HCT116 (cell line): Measurements from ENCODE around the gene NAA15. TPM values are rescaled to one million over a fixed set of nuclear protein-coding genes. Genes with fewer than 3 reads are reported as not detected.

Experiments used
- ATAC-seq: fragments of 200-7000 bp; cut with Tn5 transposase; 2 replicates; pipeline ENCODE4 v1.9.1; 2020; ENCODE audit warnings: mild to moderate bottlenecking, moderate library complexity
- BruUV-seq: library from RNA; stranded (reverse); fragments of 400-500 nt; replicated peaks from 2 replicates; lab custom pipeline; 2021; lab: Mats Ljungman, UMichigan
- CTCF ChIA-PET: fragments of 300-600 bp; sonication (Branson Sonifier 250); formaldehyde crosslinking; loops from one replicate; lab custom pipeline; 2021; ENCODE audit warnings: antibody characterized with exemption; lab: Charles Lee
- POLR2A ChIA-PET: fragments of 300-600, 350-600 bp; sonication (Branson Sonifier 250); formaldehyde crosslinking; loops from one replicate; lab custom pipeline; 2021; ENCODE audit warnings: antibody characterized with exemption; lab: Charles Lee
- RAD21 ChIA-PET, 2 experiments: fragments of 300-600 bp; sonication (Branson Sonifier 250); formaldehyde crosslinking; loops; one replicate each; lab custom pipeline; 2023; ENCODE audit warnings: low total read pairs in 2 of 2; ENCODE audit not compliant: uncharacterized antibody in 2 of 2, unreplicated experiment in 2 of 2, low non-redundant PET in 1 of 2; lab: Charles Lee
- DNase-seq: peaks from one replicate; pipeline ENCODE4 v3.0.0-alpha.2; 2010; ENCODE audit warnings: low read depth, low spot score
- H2AFZ ChIP-seq: fragments of 200-600 bp; shearing (Covaris generic), sonication (generic); 2 replicates; pipeline ENCODE4 v1.6.1; 2017; ENCODE audit warnings: low read depth, mixed run types, mixed read lengths, antibody characterized with exemption, low read length; ENCODE audit not compliant: poor library complexity, severe bottlenecking
- H3K27ac ChIP-seq: 2 replicates; pipeline ENCODE4 v1.5.1; 2012; ENCODE audit warnings: low read depth, low read length
- H3K27me3 ChIP-seq: fragments of 200-600 bp; sonication (generic); 2 replicates; pipeline ENCODE4 v1.6.1; 2016; ENCODE audit warnings: mixed run types, low read length, mixed read lengths; ENCODE audit not compliant: insufficient read depth
- H3K36me3 ChIP-seq, 2 experiments: fragments of 200-500 bp in 1 of 2; fragments of 200-600 bp in 1 of 2; sonication (Bioruptor generic) in 1 of 2; sonication (generic) in 1 of 2; 2 replicates each; pipeline versions ENCODE4 v1.5.1 to v1.6.1; 2014 to 2016; ENCODE audit warnings: low read length in 2 of 2, inconsistent platforms in 1 of 2, mixed read lengths in 1 of 2, mixed run types in 1 of 2; ENCODE audit not compliant: insufficient read depth in 2 of 2, control insufficient read depth in 1 of 2
- H3K4me1 ChIP-seq, 2 experiments: fragments of 200-600 bp in 1 of 2; sonication (generic) in 1 of 2; 2 replicates each; pipeline versions ENCODE4 v1.5.1 to v1.6.1; 2012 to 2017; ENCODE audit warnings: low read length in 2 of 2, inconsistent platforms in 1 of 2, mild to moderate bottlenecking in 1 of 2, mixed read lengths in 1 of 2, mixed run types in 1 of 2, moderate library complexity in 1 of 2; ENCODE audit not compliant: insufficient read depth in 2 of 2, control insufficient read depth in 1 of 2
- H3K4me2 ChIP-seq: fragments of 200-600 bp; sonication (generic); 2 replicates; pipeline ENCODE4 v1.6.1; 2017; ENCODE audit warnings: mixed run types, low read length, mixed read lengths
- H3K4me3 ChIP-seq, 2 experiments: fragments of 200-600 bp in 1 of 2; sonication (generic) in 1 of 2; replicated peaks in 1 of 2; 2 replicates each; pipeline ENCODE4 v1.5.1; 2011 to 2016; ENCODE audit warnings: low read length in 2 of 2, control low read depth in 1 of 2, low read depth in 1 of 2, mild to moderate bottlenecking in 1 of 2, mixed read lengths in 1 of 2, mixed run types in 1 of 2
- H3K79me2 ChIP-seq: fragments of 200-600 bp; sonication (generic); 2 replicates; pipeline ENCODE4 v1.6.1; 2017; ENCODE audit warnings: mild to moderate bottlenecking, mixed run types, low read length, moderate library complexity, mixed read lengths; ENCODE audit not compliant: insufficient read depth
- H3K9ac ChIP-seq: fragments of 200-600 bp; sonication (generic); 2 replicates; pipeline ENCODE4 v1.6.1; 2016; ENCODE audit warnings: low read length, mixed read lengths
- H3K9me2 ChIP-seq: fragments of 200-600 bp; sonication (generic), shearing (Covaris generic); 2 replicates; pipeline ENCODE4 v1.6.1; 2017; ENCODE audit warnings: mixed run types, mild to moderate bottlenecking, moderate library complexity; ENCODE audit not compliant: insufficient read depth
- H3K9me3 ChIP-seq, 2 experiments: fragments of 200-500 bp in 1 of 2; fragments of 200-600 bp in 1 of 2; sonication (Bioruptor generic) in 1 of 2; sonication (generic) in 1 of 2; 2 replicates each; pipeline ENCODE4 v1.6.1; 2014 to 2017; ENCODE audit warnings: low read length in 2 of 2, mixed read lengths in 2 of 2, inconsistent platforms in 1 of 2, low read depth in 1 of 2, mild to moderate bottlenecking in 1 of 2, mixed run types in 1 of 2, moderate library complexity in 1 of 2; ENCODE audit not compliant: control insufficient read depth in 1 of 2, insufficient read depth in 1 of 2
- H4K20me1 ChIP-seq: fragments of 200-600 bp; sonication (generic), shearing (Covaris generic); 2 replicates; pipeline ENCODE4 v1.6.1; 2017; ENCODE audit warnings: mixed run types, mild to moderate bottlenecking, moderate library complexity; ENCODE audit not compliant: insufficient read depth
- CTCF ChIP-seq, 3 experiments: fragments of 200-600 bp in 1 of 3; sonication (generic) in 1 of 3; IDR thresholded peaks in 2 of 3; conservative IDR thresholded peaks in 1 of 3; 2 replicates each; pipeline ENCODE4 v1.5.1; 2012 to 2017; ENCODE audit warnings: low read depth in 2 of 3, low read length in 2 of 3, antibody characterized with exemption in 1 of 3, borderline replicate concordance in 1 of 3, control low read depth in 1 of 3, mild to moderate bottlenecking in 1 of 3, mixed read lengths in 1 of 3, mixed run types in 1 of 3, moderate library complexity in 1 of 3; ENCODE audit not compliant: insufficient read depth in 1 of 3
- EGR1 ChIP-seq: IDR thresholded peaks from 2 replicates; pipeline ENCODE4 v1.6.1; 2012; ENCODE audit warnings: low read depth
- EZH2 ChIP-seq: fragments of 200-600 bp; sonication (generic); IDR thresholded peaks from 2 replicates; pipeline ENCODE4 v1.6.1; 2017; ENCODE audit warnings: antibody characterized with exemption, mixed run types
- EZH2phosphoT487 ChIP-seq: fragments of 200-600 bp; IDR thresholded peaks from 2 replicates; pipeline ENCODE4 v1.6.1; 2018; ENCODE audit warnings: antibody characterized with exemption, borderline replicate concordance
- FOSL1 ChIP-seq: IDR thresholded peaks from 2 replicates; pipeline ENCODE4 v1.6.1; 2012; ENCODE audit warnings: low read depth
- MAX ChIP-seq: IDR thresholded peaks from 2 replicates; pipeline ENCODE4 v1.6.1; 2012
- POLR2AphosphoS5 ChIP-seq: IDR thresholded peaks from 2 replicates; pipeline ENCODE4 v1.6.1; 2011; ENCODE audit warnings: mild to moderate bottlenecking, low read depth, low read length, moderate library complexity
- SRF ChIP-seq: IDR thresholded peaks from 2 replicates; pipeline ENCODE4 v1.6.1; 2012; ENCODE audit warnings: low read depth
- TCF7L2 ChIP-seq: IDR thresholded peaks from 2 replicates; pipeline ENCODE4 v1.7.0; 2011; ENCODE audit warnings: borderline replicate concordance, inconsistent platforms; ENCODE audit not compliant: insufficient read depth, insufficient read length; ENCODE audit errors: extremely low read depth
- YY1 ChIP-seq: IDR thresholded peaks from 2 replicates; pipeline ENCODE4 v1.6.1; 2011; ENCODE audit warnings: low read length, low read depth, moderate library complexity, mild to moderate bottlenecking; ENCODE audit not compliant: insufficient replicate concordance; ENCODE audit errors: extremely low read depth
- ZBTB33 ChIP-seq: IDR thresholded peaks from 2 replicates; pipeline ENCODE4 v1.6.1; 2011; ENCODE audit warnings: mild to moderate bottlenecking, low read length, moderate library complexity; ENCODE audit not compliant: insufficient replicate concordance; ENCODE audit errors: extremely low read depth
- ZNF274 ChIP-seq: fragments of 200-500 bp; sonication (Bioruptor generic); IDR thresholded peaks from 2 replicates; pipeline ENCODE4 v1.6.1; 2014; ENCODE audit warnings: mild to moderate bottlenecking, low read depth, low read length, inconsistent platforms
- intact Hi-C: fragments of 100-400 bp; cut with micrococcal nuclease; formaldehyde crosslinking; loops from 2 replicates; pipeline ENCODE4 v1.10.0; 2022
- total RNA-seq: library from RNA; stranded (reverse); gene quantifications from one replicate; pipeline ENCODE4 v1.2.1, GENCODE V29; 2021; ENCODE audit not compliant: unreplicated experiment

The NAA15 gene
- total RNA-seq, 1 experiment from 2014 or later, result 79.7 TPM

- ChIA-PET POLR2A (no interaction called here), RAD21 (no interaction called here), CTCF (no interaction called here)
- DNase-seq (no peak), ATAC-seq (no peak)
- Histone ChIP-seq H4K20me1 (peaks cover 8% of the 10 kb centered on the region; the same call in 1 of the 2 replicates), H3K79me2 (peaks cover 60% of the 10 kb centered on the region), H3K27ac (no peak overlapping the region), H3K4me3 (peak overlapping the region in 1 of 2 experiments; percentile 70; a peak in 1 of 4 replicates), H3K4me2 (peak overlapping the region; percentile 78), H3K9me3 (no peaks in the 10 kb centered on the region), H3K36me3 (peaks cover 0 to under 1% of the 10 kb centered on the region in 2 experiments; a peak in 1 of 4 replicates), H3K4me1 (peaks cover 22 to 40% of the 10 kb centered on the region in 2 experiments), H2AFZ (no peak overlapping the region), H3K9me2 (no peaks in the 10 kb centered on the region), H3K27me3 (no peaks in the 10 kb centered on the region), H3K9ac (peak overlapping the region; percentile 95)
- intact Hi-C loops, result no loop called here
- TF ChIP-seq EZH2, result no peak
- BruUV-seq, result no TSS peak
Measured at GRCh38 chr4:139299536-139299935, 1.8 kb upstream of the NAA15 start.

GRCh38 chr4:139300431-139301112, 733 bp upstream of the NAA15 start:
- BruUV-seq, result TSS peak; percentile 83
- DNase-seq (no peak), ATAC-seq (peak; percentile 24)
- TF ChIP-seq ZNF274 (no peak), FOSL1 (no peak), YY1 (no peak), ZBTB33 (no peak), EGR1 (no peak), MAX (no peak), TCF7L2 (no peak), POLR2AphosphoS5 (no peak), CTCF (IDR thresholded peaks at IDR 0.05 in 2 of 3, conservative IDR thresholded peaks at IDR 0.05 in 1 of 3; ENCODE audit: borderline replicate concordance in 1 of 3, insufficient read depth in 1 of 3, low read depth in 2 of 3, low read length in 2 of 3) (no peak), SRF (no peak), EZH2phosphoT487 (no peak)
- H2AFZ ChIP-seq, result no peak overlapping the region
- POLR2A ChIA-PET, result interaction anchor here (0.6 to 1.5 kb wide), 9 partner anchors 9 to 286 kb away, joined by 3 to 5 read pairs (median 3); partner anchors contain the start of gene NOCT
- no peaks in the 10 kb centered on the region for H3K27me3 ChIP-seq
- peaks cover 22 to 35% of the 10 kb centered on the region in 2 experiments for H3K4me1 ChIP-seq
- H3K9ac ChIP-seq, result peak overlapping the region; percentile 95
- CTCF ChIA-PET, result interaction anchor here (0.9 to 1.6 kb wide), 3 partner anchors 11 to 270 kb away, joined by 3 to 8 read pairs (median 4); partner anchors contain the start of gene ELF2
- peak overlapping the region; percentile 70 for H3K27ac ChIP-seq
- H3K9me2 ChIP-seq, result no peaks in the 10 kb centered on the region
- RAD21 ChIA-PET, result interaction anchor here in 1 of 2 experiments (0.6 to 0.7 kb wide), 2 partner anchors 73 to 216 kb away, joined by 3 to 6 read pairs; no protein-coding TSS in a partner anchor
- peaks cover 0 to 7% of the 10 kb centered on the region in 2 experiments; a peak in 1 of 4 replicates for H3K36me3 ChIP-seq
- H3K4me2 ChIP-seq, result peak overlapping the region; percentile 78
- H3K4me3 ChIP-seq, result peak overlapping the region; percentile 70 to 94
- no peaks in the 10 kb centered on the region for H3K9me3 ChIP-seq
- peaks cover 15% of the 10 kb centered on the region; the same call in 1 of the 2 replicates for H4K20me1 ChIP-seq
- H3K79me2 ChIP-seq, result peaks cover 62% of the 10 kb centered on the region
- intact Hi-C loops, result loop anchor here (1.0 to 5.0 kb wide), 3 partner anchors 124 to 283 kb away; partner anchors contain the start of genes ELF2 and NOCT
